ENCODE measurements around the gene PIEZO2. TPM values are rescaled to one million over a fixed set of nuclear protein-coding genes. Genes with fewer than 3 reads are reported as not detected.

PIEZO2 gene
- total and polyA plus RNA-seq, 9 donors = 2.0 to 8.5 (median 3.2) TPM

DNA sequence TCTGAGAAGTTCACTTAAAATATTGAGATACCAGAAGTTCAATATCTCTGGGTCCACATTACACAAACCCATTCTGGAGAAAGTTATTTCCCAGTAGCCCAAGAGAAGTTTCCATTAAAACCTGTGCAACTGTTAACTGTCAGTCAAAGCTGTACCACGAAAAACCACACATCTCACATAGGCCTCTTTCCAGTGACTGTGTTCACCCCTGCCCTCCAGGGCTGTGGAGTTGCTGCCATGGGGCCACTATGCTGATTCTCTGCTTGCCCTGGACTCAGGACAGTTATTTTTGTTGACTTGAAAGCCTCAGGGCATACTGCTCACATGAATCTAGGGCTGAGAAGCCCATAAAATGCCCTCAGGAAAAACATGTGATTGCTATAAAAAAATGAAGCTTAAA is 153.8 kb downstream of the PIEZO2 start:
- Histone ChIP-seq H3K4me3 (no peak overlapping the region), H3K9me3 (no peaks in the 10 kb centered on the region), H3K27ac (no peak overlapping the region), H3K36me3 (no peaks in the 10 kb centered on the region), H3K27me3 (no peaks in the 10 kb centered on the region), H3K4me1 (ENCODE audit: insufficient read depth) (no peaks in the 10 kb centered on the region)
- TF ChIP-seq POLR2A (IDR thresholded peaks at IDR 0.05) (no peak), EP300 (IDR thresholded peaks at IDR 0.05) (no peak)
- TF ChIP-seq, protein P1, sequence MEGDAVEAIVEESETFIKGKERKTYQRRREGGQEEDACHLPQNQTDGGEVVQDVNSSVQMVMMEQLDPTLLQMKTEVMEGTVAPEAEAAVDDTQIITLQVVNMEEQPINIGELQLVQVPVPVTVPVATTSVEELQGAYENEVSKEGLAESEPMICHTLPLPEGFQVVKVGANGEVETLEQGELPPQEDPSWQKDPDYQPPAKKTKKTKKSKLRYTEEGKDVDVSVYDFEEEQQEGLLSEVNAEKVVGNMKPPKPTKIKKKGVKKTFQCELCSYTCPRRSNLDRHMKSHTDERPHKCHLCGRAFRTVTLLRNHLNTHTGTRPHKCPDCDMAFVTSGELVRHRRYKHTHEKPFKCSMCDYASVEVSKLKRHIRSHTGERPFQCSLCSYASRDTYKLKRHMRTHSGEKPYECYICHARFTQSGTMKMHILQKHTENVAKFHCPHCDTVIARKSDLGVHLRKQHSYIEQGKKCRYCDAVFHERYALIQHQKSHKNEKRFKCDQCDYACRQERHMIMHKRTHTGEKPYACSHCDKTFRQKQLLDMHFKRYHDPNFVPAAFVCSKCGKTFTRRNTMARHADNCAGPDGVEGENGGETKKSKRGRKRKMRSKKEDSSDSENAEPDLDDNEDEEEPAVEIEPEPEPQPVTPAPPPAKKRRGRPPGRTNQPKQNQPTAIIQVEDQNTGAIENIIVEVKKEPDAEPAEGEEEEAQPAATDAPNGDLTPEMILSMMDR (IDR thresholded peaks at IDR 0.05) = no peak
- DNase-seq = no peak
- intact Hi-C loops (cut with DNase I) = no loop called here
- WGBS, 3 donors = 66 to 82% (median 67%) methylated on average over 1 of the region's 1 CpG

DNA sequence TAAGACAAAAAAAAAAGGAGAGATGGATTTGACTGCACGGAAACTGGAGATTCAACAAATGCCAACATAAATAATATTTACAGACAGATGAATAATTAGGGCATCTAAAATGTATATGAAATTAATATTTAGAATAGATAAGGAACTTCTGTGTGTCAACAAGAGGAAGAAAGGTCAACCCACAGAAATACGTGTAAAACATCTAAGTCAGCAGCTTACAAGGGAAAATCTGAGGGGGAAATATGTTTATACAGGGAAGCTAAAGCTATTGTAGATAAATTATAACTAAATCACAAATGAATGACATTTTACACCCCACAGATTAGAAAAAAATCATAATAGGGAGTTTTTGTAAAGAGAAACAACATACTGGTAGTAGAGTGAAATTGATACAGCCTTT is 159.9 kb downstream of the PIEZO2 start:
- Histone ChIP-seq H3K36me3 (no peaks in the 10 kb centered on the region), H3K27me3 (no peaks in the 10 kb centered on the region), H3K27ac (no peak overlapping the region), H3K4me3 (no peak overlapping the region), H3K4me1 (ENCODE audit: insufficient read depth) (no peaks in the 10 kb centered on the region), H3K9me3 (no peaks in the 10 kb centered on the region)
- WGBS, 3 donors = 60 to 70% (median 69%) methylated on average over 2 of the region's 2 CpGs
- DNase-seq = no peak
- intact Hi-C loops (cut with DNase I) = no loop called here
- no peak for TF ChIP-seq POLR2A (IDR thresholded peaks at IDR 0.05)
- TF ChIP-seq, protein P1 (IDR thresholded peaks at IDR 0.05) = no peak
- TF ChIP-seq EP300 (IDR thresholded peaks at IDR 0.05) = no peak

DNA sequence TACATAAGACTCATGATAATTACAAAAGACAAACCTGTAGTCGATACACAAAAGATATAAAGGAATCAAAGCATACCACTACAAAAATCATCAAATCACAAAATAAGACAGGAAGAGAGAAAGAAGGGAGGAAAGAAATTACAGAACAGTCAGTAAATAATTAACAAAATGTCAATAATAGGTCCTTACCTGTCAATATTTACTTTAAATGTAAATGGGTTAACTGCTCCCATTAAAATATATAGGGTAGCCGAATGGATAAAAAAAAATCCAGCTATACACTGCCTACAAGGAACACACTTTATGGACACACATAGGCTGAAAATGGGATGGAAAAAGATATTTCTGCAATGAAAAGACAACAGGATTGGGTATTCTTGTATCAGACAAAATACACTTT is 163.7 kb downstream of the PIEZO2 start:
- no peak for DNase-seq
- no peak overlapping the region for H3K4me3 ChIP-seq
- WGBS, 3 donors = 92 to 97% (median 93%) methylated on average over 2 of the region's 2 CpGs
- no peak overlapping the region for H3K27ac ChIP-seq
- TF ChIP-seq POLR2A (IDR thresholded peaks at IDR 0.05) (no peak), EP300 (IDR thresholded peaks at IDR 0.05) (no peak)
- TF ChIP-seq, protein P1 (IDR thresholded peaks at IDR 0.05) = no peak
- H3K27me3 ChIP-seq = no peaks in the 10 kb centered on the region
- peaks cover 0 to 4% of the 10 kb centered on the region in 2 donors for H3K9me3 ChIP-seq
- intact Hi-C loops (cut with DNase I) = no loop called here
- H3K36me3 ChIP-seq = no peaks in the 10 kb centered on the region
- H3K4me1 ChIP-seq (ENCODE audit: insufficient read depth) = no peaks in the 10 kb centered on the region

DNA sequence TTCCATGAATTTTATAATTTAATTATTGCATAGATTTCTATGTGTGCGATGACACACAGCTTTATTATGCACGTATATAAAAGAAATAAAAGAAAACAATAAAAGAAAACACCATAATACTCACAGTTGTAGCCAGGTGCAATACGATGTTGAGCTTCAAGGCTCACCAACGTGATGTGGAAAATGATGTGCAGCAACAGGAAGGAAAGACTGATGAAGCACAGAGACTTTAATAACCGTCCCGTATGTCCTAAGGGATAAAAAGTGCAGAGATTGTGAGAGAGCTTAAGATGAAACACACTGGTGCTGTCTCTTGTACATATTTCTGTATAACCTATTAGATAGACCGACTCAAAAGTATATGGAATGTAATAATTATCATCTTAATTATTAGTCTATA is 170.0 kb downstream of the PIEZO2 start:
- H3K4me1 ChIP-seq (ENCODE audit: insufficient read depth) = no peaks in the 10 kb centered on the region
- WGBS, 3 donors = 61 to 72% (median 65%) methylated on average over 7 of the region's 7 CpGs
- no peak overlapping the region for H3K27ac ChIP-seq
- peaks cover 0 to 4% of the 10 kb centered on the region in 2 donors for H3K9me3 ChIP-seq
- no peaks in the 10 kb centered on the region for H3K27me3 ChIP-seq
- DNase-seq = no peak
- intact Hi-C loops (cut with DNase I) = no loop called here
- TF ChIP-seq, protein P1 (IDR thresholded peaks at IDR 0.05) = no peak
- TF ChIP-seq EP300 (IDR thresholded peaks at IDR 0.05) (no peak), POLR2A (IDR thresholded peaks at IDR 0.05) (no peak)
- no peaks in the 10 kb centered on the region for H3K36me3 ChIP-seq
- no peak overlapping the region for H3K4me3 ChIP-seq

DNA sequence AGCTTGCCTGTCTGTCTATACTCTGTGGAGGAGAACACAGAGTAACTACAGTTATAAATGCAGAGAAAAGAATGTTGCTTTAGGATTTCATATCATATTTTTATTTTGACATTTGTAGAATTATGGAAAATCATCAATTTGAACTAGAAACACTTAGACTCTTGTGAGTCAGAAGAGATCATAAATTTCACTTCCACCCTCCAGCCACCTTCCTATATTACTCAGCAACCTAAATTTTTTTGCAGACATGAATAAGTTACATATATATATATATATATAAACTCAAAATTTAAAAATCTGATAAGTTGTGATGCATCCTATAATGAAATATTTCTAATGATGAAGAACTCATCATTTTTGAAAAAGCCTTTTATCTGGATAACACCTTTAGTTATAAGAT is 172.3 kb downstream of the PIEZO2 start:
- DNase-seq = no peak
- TF ChIP-seq EP300 (IDR thresholded peaks at IDR 0.05) (no peak), POLR2A (IDR thresholded peaks at IDR 0.05) (no peak)
- TF ChIP-seq, protein P1 (IDR thresholded peaks at IDR 0.05) = no peak
- H3K9me3 ChIP-seq = no peaks in the 10 kb centered on the region
- intact Hi-C loops (cut with DNase I) = no loop called here
- H3K27ac ChIP-seq = no peak overlapping the region
- H3K36me3 ChIP-seq = no peaks in the 10 kb centered on the region
- peaks cover 2% of the 10 kb centered on the region for H3K4me1 ChIP-seq (ENCODE audit: insufficient read depth)
- no peak overlapping the region for H3K4me3 ChIP-seq
- H3K27me3 ChIP-seq = no peaks in the 10 kb centered on the region

All from ovary (tissue), 9 donors.